ENCODE results near the gene CYP4F11.
"Not testable (repeated sequence)": the region's sequence is repeated elsewhere in the genome, so short reads cannot be mapped to it uniquely, and the experiment has no call there.

Gene CYP4F11

GRCh38 chr19:15944401-15944800 is 10.1 kb upstream of the CYP4F11 start:
- in situ Hi-C loops (cut with HindIII; ENCODE audit: low sequenced_read_pairs) = no loop called here
- DNase-seq (ENCODE audit: low read depth, low spot score) = no peak
- TF ChIP-seq CTCF (IDR thresholded peaks at IDR 0.05; ENCODE audit: low read depth, low read length) = no peak
- H3K4me3 ChIP-seq (ENCODE audit: low read depth, low read length) = no peak overlapping the region

- in situ Hi-C loops (cut with HindIII; ENCODE audit: low sequenced_read_pairs) = no loop called here
- no peak for DNase-seq (ENCODE audit: low read depth, low spot score)
- no peak overlapping the region for H3K4me3 ChIP-seq (ENCODE audit: low read depth, low read length)
- no peak for TF ChIP-seq CTCF (IDR thresholded peaks at IDR 0.05; ENCODE audit: low read depth, low read length)
Observed at GRCh38 chr19:15937771-15938170, 3.4 kb upstream of the CYP4F11 start.

- no peak overlapping the region for H3K4me3 ChIP-seq (ENCODE audit: low read depth, low read length)
- DNase-seq (ENCODE audit: low read depth, low spot score) = no peak
- no peak for TF ChIP-seq CTCF (IDR thresholded peaks at IDR 0.05; ENCODE audit: low read depth, low read length)
- in situ Hi-C loops (cut with HindIII; ENCODE audit: low sequenced_read_pairs) = no loop called here
Observed at GRCh38 chr19:15936950-15937349, 2.6 kb upstream of the CYP4F11 start.

GRCh38 chr19:15936173-15936572 is 1.8 kb upstream of the CYP4F11 start:
- no peak for TF ChIP-seq CTCF (IDR thresholded peaks at IDR 0.05; ENCODE audit: low read depth, low read length)
- DNase-seq (ENCODE audit: low read depth, low spot score) = no peak
- no peak overlapping the region for H3K4me3 ChIP-seq (ENCODE audit: low read depth, low read length)
- in situ Hi-C loops (cut with HindIII; ENCODE audit: low sequenced_read_pairs) = no loop called here

- in situ Hi-C loops (cut with HindIII; ENCODE audit: low sequenced_read_pairs) = no loop called here
- no peak for DNase-seq (ENCODE audit: low read depth, low spot score)
- H3K4me3 ChIP-seq (ENCODE audit: low read depth, low read length) = no peak overlapping the region
- no peak for TF ChIP-seq CTCF (IDR thresholded peaks at IDR 0.05; ENCODE audit: low read depth, low read length)
Observed at GRCh38 chr19:15935167-15935702, 906 bp upstream of the CYP4F11 start.

GRCh38 chr19:15933761-15934331 is 483 bp downstream of the CYP4F11 start:
- H3K4me3 ChIP-seq (ENCODE audit: low read depth, low read length) = not testable (repeated sequence)

GRCh38 chr19:15928321-15928720 is 6.0 kb downstream of the CYP4F11 start:
- no peak for TF ChIP-seq CTCF (IDR thresholded peaks at IDR 0.05; ENCODE audit: low read depth, low read length)
- no peak overlapping the region for H3K4me3 ChIP-seq (ENCODE audit: low read depth, low read length)
- in situ Hi-C loops (cut with HindIII; ENCODE audit: low sequenced_read_pairs) = no loop called here
- no peak for DNase-seq (ENCODE audit: low read depth, low spot score)

More at GRCh38 chr19:15933761-15934331, 483 bp downstream of the CYP4F11 start:
- DNase-seq (ENCODE audit: low read depth, low spot score); in situ Hi-C loops (cut with HindIII; ENCODE audit: low sequenced_read_pairs): not testable (repeated sequence)
